Epithelial cell of proximal tubule (primary cell): ENCODE results near the gene COL16A1. TPM values are rescaled to one million over a fixed set of nuclear protein-coding genes. Genes with fewer than 3 reads are reported as not detected.
A peak's percentile ranks its signal among the peaks of the same experiment; 100 is the strongest.

ENCODE experiments used
- DNase-seq: peaks from one replicate; pipeline ENCODE4 v3.0.0-alpha.2; 2011; ENCODE audit warnings: low read depth
- H3K4me3 ChIP-seq: 2 replicates; pipeline ENCODE4 v1.5.1; 2011; ENCODE audit warnings: low read depth, mild to moderate bottlenecking, low read length
- total RNA-seq: library from RNA; depleted of rRNA; stranded (reverse); fragments of >200 nt; gene quantifications from 2 replicates; pipeline ENCODE4 v1.2.3, GENCODE V29; 2015
- TF ChIP-seq, protein P1 (sequence below): conservative IDR thresholded peaks from 2 replicates; pipeline ENCODE4 v1.5.1; 2012; ENCODE audit warnings: low read depth, mild to moderate bottlenecking, low read length

The COL16A1 gene
- total RNA-seq, 1 donor from 2014 or later, result 5.3 TPM

DNA sequence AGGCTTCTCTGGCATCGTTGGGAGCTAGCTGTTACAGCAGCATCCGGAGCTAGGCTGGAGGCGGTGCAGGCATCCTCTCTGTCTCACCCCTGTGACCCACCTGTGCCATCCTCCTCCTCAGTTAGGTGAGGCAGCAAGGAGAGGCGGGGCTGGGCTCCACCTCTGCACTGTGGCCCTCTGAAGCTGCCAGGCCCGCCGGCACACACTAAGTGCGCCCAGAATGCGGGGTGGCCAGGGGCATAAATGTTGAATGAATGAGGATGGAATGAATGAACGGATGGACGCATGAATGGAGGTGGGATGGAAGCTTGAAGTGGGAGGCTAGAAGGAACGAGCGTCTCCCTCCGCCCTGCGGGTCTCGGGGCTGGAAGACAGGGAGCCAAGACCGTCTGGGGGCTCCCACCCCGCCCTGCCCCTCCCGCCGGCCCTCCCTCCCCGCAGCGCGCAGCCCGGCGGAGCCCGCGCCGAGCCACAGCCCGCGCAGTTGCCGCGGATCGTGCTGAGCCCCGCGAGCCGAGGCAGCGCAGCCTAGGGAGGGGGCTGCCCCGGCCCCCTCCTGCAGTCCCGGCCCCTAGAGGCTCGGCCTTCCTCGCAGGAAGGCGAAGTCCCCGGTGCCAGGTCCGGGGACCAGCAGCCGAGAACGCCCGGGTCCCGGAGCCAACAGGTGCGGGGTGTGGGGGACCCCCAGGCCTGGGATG lies 86.5 kb downstream of the COL16A1 start, which contains the start of gene HCRTR1:
TSS of gene HCRTR1 (plus strand) at position 472 of the 698 bp plus-strand sequence. CDS start 1,504 bp downstream, outside the sequence.
- peak within 1 kb of the TSS; percentile 60 for H3K4me3 ChIP-seq
- TF ChIP-seq, protein P1, sequence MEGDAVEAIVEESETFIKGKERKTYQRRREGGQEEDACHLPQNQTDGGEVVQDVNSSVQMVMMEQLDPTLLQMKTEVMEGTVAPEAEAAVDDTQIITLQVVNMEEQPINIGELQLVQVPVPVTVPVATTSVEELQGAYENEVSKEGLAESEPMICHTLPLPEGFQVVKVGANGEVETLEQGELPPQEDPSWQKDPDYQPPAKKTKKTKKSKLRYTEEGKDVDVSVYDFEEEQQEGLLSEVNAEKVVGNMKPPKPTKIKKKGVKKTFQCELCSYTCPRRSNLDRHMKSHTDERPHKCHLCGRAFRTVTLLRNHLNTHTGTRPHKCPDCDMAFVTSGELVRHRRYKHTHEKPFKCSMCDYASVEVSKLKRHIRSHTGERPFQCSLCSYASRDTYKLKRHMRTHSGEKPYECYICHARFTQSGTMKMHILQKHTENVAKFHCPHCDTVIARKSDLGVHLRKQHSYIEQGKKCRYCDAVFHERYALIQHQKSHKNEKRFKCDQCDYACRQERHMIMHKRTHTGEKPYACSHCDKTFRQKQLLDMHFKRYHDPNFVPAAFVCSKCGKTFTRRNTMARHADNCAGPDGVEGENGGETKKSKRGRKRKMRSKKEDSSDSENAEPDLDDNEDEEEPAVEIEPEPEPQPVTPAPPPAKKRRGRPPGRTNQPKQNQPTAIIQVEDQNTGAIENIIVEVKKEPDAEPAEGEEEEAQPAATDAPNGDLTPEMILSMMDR, result no peak
- DNase-seq, result no peak

DNA sequence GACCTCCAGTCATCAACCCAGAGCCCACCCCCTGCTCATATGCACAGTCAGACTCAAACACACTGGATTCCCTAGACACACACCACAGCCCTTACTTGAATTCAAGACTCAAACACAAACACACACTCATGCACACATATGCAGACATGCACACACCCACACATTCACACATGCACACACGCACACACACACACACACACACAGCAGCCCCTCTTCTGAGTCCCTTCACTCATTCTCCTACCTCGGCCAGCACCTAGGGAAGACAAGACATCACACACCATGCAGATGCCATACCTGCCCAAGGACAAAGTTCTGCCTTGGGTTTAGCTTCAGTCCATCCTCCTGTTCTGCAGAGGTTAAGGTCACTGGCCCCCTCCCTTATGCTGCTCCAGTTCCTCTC lies 87.9 kb downstream of the COL16A1 start:
- TF ChIP-seq, protein P1, result no peak
- no peak overlapping the region for H3K4me3 ChIP-seq
- DNase-seq, result no peak

DNA sequence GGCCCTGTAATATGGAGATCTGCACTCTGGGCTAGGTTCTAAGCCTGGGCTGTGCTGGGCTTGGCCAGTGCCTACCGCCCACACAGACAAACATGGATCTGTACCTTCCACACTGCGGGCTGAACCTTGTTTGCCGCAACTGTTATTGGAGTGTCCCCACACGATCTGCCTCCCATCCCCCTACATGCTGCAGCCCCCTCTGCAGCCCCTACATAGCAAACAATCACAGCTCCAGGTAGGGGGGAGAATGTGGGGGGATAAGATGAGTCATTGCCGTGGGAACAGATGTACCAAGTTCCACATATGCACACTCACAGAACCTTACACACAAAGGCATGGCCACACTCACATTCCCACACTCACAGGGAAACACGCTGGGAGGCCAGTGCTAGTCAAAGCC lies 88.4 kb downstream of the COL16A1 start:
- no peak for DNase-seq
- TF ChIP-seq, protein P1, result no peak
- no peak overlapping the region for H3K4me3 ChIP-seq

DNA sequence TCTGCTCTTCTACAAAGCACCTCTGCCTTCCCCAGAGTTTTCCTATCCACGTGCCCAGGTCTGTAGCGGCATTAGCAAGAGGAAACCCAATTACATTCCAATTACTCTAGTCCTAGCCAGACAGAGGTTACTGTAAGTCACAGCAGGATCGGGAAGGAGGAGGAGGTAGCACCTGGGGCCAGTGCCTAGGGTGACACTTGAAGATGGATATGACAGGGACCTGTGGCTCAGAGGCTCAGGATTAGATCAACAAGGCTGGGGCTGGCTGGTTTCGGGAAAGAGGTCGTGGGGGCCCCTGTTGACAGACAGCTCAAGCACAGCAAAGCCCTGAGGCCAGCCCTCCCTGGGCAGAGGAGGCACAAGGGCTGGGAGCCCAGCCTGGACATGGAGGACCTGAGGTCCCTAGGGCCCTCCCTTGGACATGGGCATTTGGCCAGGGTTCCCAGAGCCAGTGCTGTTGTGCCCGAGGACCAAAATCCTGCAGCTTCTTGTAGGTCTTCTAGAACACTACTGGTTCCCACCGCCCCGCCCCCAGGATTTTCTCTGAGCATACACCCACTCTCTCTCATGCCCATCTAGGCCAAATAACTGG lies 89.3 kb downstream of the COL16A1 start:
- DNase-seq, result no peak
- TF ChIP-seq, protein P1, result no peak
- H3K4me3 ChIP-seq, result no peak overlapping the region

DNA sequence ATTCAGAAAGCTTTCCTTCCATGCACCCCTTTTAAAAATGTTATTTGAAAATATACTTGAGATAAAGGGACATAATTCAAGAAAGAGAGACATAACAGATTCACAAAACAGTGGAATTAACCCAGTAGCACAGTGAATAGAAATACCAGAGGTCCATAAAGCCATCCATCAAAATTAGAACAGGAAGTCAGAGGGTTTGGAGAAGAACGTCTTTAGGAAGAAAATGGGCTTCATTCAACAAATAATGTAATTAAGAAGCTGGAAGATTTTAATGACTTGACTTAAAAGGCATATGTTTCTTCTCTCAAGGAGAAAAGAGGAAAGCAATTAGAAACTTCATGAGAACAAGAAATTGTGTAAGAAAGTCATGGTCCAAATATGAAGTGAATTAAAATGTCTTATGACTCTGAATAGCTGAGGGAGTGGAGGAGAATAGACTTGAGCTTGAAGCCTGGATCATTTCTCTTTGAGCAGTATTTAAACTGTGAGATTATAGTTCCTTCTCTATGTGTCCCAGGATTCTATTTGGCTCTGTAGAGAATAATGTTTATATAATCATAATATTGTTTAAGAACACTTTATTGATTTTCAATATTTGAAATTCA lies 94.2 kb downstream of the COL16A1 start:
- TF ChIP-seq, protein P1, result no peak
- H3K4me3 ChIP-seq, result no peak overlapping the region
- DNase-seq, result no peak

DNA sequence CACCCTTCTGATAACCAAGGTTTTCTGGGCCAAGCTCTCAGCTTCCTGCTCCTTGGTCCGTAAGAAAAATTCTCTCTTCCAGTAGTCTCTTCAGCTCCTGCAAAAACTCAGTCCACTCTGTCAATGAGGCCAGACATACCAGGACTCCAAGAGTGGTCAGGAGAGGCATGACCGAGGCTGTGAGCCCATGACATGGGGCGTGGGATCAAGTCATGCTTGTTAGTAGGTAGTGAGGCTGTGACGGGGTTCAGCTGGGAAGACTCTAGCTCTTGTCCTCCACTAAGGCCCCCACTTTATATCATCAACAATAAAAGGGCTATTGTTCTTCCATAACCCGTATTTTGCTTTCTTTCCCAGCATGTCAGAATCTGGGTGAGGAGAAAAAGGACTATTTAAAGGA lies 96.5 kb downstream of the COL16A1 start:
- TF ChIP-seq, protein P1, result no peak
- H3K4me3 ChIP-seq, result no peak overlapping the region
- DNase-seq, result no peak
